ENCODE data around the gene ARRB2. TPM values are rescaled to one million over a fixed set of nuclear protein-coding genes. Genes with fewer than 3 reads are reported as not detected.

The ARRB2 gene
- total and polyA plus RNA-seq, 2 of the 13 experiments (the other 11 are each of a cell fraction or from before 2014, with no cell fraction given): 21.5 to 49.2 TPM

DNA sequence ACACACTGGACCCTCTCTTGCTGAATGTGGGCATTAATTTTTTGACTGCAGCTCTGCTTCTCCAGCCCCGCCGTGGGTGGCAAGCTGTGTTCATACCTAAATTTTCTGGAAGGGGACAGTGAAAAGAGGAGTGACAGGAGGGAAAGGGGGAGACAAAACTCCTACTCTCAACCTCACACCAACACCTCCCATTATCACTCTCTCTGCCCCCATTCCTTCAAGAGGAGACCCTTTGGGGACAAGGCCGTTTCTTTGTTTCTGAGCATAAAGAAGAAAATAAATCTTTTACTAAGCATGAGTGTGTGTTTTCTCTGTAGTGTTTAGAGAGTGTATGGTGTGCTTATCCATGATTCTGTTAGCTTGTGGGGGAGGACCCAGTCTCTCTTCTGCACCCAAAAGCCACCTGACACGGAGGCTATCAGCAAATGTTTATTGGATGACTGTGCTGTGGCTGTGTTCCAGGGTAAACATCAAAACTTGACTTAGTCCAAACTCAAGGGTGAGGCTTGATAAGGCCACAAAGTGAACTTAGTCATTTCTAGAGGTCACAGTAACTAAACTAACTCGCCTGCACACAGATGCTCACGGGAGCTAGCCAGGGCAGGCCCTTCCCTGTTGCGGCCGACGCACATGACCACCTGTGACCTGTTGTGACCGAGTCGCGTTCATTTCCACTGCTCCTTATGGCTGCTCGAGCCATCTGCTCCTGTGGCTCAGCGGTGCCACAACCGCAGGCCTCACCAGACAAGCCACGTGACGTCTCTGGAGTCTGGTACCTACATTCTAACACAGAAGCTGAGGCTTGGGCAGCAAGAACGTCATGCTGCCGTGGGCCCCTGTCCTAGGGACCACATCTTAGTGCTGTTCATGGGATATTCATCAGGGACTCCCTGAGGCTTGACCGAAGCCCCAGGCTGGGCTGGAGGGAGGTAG is 11.0 kb downstream of the ARRB2 start (continued):
- peak; percentile 58; the same call in 1 of the 2 replicates for TF ChIP-seq ZNF761 (CRISPR knock-in tag; conservative IDR thresholded peaks at IDR 0.05)
- TF ChIP-seq, protein P1, sequence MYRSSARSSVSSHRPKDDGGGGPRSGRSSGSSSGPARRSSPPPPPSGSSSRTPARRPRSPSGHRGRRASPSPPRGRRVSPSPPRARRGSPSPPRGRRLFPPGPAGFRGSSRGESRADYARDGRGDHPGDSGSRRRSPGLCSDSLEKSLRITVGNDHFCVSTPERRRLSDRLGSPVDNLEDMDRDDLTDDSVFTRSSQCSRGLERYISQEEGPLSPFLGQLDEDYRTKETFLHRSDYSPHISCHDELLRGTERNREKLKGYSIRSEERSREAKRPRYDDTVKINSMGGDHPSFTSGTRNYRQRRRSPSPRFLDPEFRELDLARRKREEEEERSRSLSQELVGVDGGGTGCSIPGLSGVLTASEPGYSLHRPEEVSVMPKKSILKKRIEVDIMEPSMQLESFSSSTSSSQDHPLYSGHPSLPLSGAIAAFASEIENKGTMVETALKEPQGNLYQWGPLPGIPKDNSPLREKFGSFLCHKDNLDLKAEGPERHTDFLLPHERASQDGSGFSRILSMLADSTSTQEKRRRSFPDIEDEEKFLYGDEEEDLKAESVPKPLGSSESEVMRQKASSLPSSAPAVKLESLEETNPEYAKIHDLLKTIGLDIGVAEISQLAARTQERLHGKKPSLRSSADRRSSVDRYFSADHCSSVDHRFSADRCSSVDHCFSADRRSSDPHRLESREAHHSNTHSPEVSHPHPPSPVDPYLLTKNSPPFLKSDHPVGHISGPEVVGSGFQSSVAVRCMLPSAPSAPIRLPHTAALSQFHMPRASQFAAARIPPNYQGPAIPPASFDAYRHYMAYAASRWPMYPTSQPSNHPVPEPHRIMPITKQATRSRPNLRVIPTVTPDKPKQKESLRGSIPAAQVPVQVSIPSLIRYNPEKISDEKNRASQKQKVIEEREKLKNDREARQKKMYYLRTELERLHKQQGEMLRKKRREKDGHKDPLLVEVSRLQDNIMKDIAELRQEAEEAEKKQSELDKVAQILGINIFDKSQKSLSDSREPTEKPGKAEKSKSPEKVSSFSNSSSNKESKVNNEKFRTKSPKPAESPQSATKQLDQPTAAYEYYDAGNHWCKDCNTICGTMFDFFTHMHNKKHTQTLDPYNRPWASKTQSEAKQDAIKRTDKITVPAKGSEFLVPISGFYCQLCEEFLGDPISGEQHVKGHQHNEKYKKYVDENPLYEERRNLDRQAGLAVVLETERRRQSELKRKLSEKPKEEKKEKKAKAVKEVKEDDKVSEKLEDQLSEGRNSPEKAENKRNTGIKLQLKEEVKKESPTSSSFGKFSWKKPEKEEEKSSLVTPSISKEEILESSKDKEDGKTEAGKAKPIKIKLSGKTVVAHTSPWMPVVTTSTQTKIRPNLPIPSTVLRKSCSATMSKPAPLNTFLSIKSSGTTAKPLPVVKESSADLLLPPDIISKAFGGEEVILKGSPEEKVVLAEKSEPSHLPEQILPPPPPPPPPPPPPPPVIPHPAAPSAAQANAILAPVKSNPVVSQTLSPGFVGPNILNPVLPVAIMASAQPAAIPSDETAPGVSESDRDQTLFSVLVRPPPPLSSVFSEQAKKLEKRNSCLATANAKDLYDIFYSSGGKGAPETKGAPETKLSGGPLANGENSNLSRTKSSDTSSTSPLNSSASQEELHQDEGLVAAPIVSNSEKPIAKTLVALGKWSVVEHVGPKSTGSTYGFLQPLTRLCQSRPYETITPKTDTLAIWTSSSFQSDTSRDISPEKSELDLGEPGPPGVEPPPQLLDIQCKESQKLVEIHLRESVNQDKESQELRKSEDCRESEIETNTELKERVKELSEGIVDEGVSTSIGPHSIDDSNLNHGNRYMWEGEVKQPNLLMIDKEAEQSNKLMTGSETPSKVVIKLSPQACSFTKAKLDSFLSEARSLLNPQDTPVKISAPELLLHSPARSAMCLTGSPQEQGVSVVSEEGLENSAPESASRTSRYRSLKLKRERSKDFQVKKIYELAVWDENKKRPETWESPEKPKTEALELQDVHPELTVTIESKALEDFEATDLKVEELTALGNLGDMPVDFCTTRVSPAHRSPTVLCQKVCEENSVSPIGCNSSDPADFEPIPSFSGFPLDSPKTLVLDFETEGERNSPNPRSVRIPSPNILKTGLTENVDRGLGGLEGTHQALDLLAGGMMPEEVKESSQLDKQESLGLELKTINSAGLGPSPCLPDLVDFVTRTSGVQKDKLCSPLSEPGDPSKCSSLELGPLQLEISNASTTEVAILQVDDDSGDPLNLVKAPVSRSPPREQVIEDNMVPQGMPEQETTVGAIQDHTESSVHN (CRISPR knock-in tag; IDR thresholded peaks at IDR 0.05): peak; percentile 84; the same call in 1 of the 2 replicates
- TF ChIP-seq ZNF446 (CRISPR knock-in tag; IDR thresholded peaks at IDR 0.05): no peak
- TF ChIP-seq, protein P2, sequence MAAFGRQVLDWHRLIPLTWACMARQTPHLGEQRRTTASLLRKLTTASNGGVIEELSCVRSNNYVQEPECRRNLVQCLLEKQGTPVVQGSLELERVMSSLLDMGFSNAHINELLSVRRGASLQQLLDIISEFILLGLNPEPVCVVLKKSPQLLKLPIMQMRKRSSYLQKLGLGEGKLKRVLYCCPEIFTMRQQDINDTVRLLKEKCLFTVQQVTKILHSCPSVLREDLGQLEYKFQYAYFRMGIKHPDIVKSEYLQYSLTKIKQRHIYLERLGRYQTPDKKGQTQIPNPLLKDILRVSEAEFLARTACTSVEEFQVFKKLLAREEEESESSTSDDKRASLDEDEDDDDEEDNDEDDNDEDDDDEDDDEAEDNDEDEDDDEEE (CRISPR knock-in tag; IDR thresholded peaks at IDR 0.05): peak; percentile 80
- TF ChIP-seq, protein P3, sequence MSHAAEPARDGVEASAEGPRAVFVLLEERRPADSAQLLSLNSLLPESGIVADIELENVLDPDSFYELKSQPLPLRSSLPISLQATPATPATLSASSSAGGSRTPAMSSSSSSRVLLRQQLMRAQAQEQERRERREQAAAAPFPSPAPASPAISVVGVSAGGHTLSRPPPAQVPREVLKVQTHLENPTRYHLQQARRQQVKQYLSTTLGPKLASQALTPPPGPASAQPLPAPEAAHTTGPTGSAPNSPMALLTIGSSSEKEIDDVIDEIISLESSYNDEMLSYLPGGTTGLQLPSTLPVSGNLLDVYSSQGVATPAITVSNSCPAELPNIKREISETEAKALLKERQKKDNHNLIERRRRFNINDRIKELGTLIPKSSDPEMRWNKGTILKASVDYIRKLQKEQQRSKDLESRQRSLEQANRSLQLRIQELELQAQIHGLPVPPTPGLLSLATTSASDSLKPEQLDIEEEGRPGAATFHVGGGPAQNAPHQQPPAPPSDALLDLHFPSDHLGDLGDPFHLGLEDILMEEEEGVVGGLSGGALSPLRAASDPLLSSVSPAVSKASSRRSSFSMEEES (CRISPR knock-in tag; IDR thresholded peaks at IDR 0.05): peak; percentile 94
- TF ChIP-seq FOXK1 (CRISPR knock-in tag; IDR thresholded peaks at IDR 0.05; ENCODE audit: borderline replicate concordance, low read depth): peak; percentile 49; the same call in 1 of the 2 replicates
- TF ChIP-seq NR2F6 (IDR thresholded peaks at IDR 0.05): peak; percentile 88
- TF ChIP-seq NR2F6 (CRISPR knock-in tag; IDR thresholded peaks at IDR 0.05): peak; percentile 90
- TF ChIP-seq ZNF720 (CRISPR knock-in tag; IDR thresholded peaks at IDR 0.05): no peak
- TF ChIP-seq ZNF747 (CRISPR knock-in tag; IDR thresholded peaks at IDR 0.05; ENCODE audit: borderline replicate concordance): no peak
- TF ChIP-seq MAZ (IDR thresholded peaks at IDR 0.05; ENCODE audit: borderline replicate concordance, low read depth, low read length): no peak
- TF ChIP-seq MAZ (CRISPR knock-in tag; IDR thresholded peaks at IDR 0.05; ENCODE audit: low read depth): peak; percentile 76
- TF ChIP-seq, protein P4, sequence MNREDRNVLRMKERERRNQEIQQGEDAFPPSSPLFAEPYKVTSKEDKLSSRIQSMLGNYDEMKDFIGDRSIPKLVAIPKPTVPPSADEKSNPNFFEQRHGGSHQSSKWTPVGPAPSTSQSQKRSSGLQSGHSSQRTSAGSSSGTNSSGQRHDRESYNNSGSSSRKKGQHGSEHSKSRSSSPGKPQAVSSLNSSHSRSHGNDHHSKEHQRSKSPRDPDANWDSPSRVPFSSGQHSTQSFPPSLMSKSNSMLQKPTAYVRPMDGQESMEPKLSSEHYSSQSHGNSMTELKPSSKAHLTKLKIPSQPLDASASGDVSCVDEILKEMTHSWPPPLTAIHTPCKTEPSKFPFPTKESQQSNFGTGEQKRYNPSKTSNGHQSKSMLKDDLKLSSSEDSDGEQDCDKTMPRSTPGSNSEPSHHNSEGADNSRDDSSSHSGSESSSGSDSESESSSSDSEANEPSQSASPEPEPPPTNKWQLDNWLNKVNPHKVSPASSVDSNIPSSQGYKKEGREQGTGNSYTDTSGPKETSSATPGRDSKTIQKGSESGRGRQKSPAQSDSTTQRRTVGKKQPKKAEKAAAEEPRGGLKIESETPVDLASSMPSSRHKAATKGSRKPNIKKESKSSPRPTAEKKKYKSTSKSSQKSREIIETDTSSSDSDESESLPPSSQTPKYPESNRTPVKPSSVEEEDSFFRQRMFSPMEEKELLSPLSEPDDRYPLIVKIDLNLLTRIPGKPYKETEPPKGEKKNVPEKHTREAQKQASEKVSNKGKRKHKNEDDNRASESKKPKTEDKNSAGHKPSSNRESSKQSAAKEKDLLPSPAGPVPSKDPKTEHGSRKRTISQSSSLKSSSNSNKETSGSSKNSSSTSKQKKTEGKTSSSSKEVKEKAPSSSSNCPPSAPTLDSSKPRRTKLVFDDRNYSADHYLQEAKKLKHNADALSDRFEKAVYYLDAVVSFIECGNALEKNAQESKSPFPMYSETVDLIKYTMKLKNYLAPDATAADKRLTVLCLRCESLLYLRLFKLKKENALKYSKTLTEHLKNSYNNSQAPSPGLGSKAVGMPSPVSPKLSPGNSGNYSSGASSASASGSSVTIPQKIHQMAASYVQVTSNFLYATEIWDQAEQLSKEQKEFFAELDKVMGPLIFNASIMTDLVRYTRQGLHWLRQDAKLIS (CRISPR knock-in tag; IDR thresholded peaks at IDR 0.05): no peak

Measured in HepG2 (cell line).